GM12892 (cell line): ENCODE measurements around the gene ABLIM1.

Experiments used
- POLR2A ChIP-seq: IDR thresholded peaks from 2 replicates; pipeline ENCODE4 v1.6.1; 2011; ENCODE audit warnings: low read depth, low read length, control low read depth
- TAF1 ChIP-seq: IDR thresholded peaks from 2 replicates; pipeline ENCODE4 v1.6.1; 2011; ENCODE audit warnings: low read depth, mild to moderate bottlenecking, control low read depth, low read length, borderline replicate concordance

GRCh38 chr10:114550756-114551635 is 107.1 kb downstream of the ABLIM1 start:
- TF ChIP-seq POLR2A (no peak), TAF1 (no peak)
